Progenitor cell of endocrine pancreas (in vitro differentiated cells): Measurements from ENCODE around the gene KRT76. TPM values are rescaled to one million over a fixed set of nuclear protein-coding genes. Genes with fewer than 3 reads are reported as not detected.

Experiments used
- DNase-seq: peaks from one replicate; pipeline ENCODE4 v3.0.0; 2021; ENCODE audit warnings: low spot score; ENCODE audit not compliant: unreplicated experiment
- H3K27ac Mint-ChIP-seq: 2 replicates; pipeline ENCODE4 v1.8.0; 2021; ENCODE audit warnings: mild to moderate bottlenecking, moderate library complexity, mixed read lengths
- H3K27me3 Mint-ChIP-seq: 2 replicates; pipeline ENCODE4 v1.8.0; 2021; ENCODE audit warnings: mixed read lengths
- H3K36me3 Mint-ChIP-seq: 2 replicates; pipeline ENCODE4 v1.8.0; 2022; ENCODE audit warnings: mixed read lengths; ENCODE audit not compliant: insufficient read depth
- H3K4me1 Mint-ChIP-seq: 2 replicates; pipeline ENCODE4 v1.8.0; 2021; ENCODE audit warnings: low read depth, mixed read lengths
- H3K4me3 Mint-ChIP-seq: 2 replicates; pipeline ENCODE4 v1.8.0; 2021; ENCODE audit warnings: low read depth, mild to moderate bottlenecking, moderate library complexity, mixed read lengths
- H3K9me3 Mint-ChIP-seq: 2 replicates; pipeline ENCODE4 v1.8.0; 2021; ENCODE audit warnings: low read depth, mixed read lengths
- CTCF ChIP-seq: fragments of 200-600 bp; sonication (generic); IDR thresholded peaks from one replicate; pipeline ENCODE4 v1.5.0; 2021; ENCODE audit warnings: antibody characterized with exemption, mild to moderate bottlenecking; ENCODE audit not compliant: unreplicated experiment
- total RNA-seq: library from RNA; stranded (reverse); gene quantifications from 2 replicates; pipeline ENCODE4 v1.2.1, GENCODE V29; 2021

KRT76 gene
- total RNA-seq, 1 donor from 2014 or later, result not detected

- H3K9me3 Mint-ChIP-seq, result peaks cover 11% of the 10 kb centered on the region
- H3K4me1 Mint-ChIP-seq, result no peaks in the 10 kb centered on the region
- DNase-seq, result no peak
- peaks cover 30% of the 10 kb centered on the region for H3K27me3 Mint-ChIP-seq
- no peak overlapping the region for H3K27ac Mint-ChIP-seq
- no peak for TF ChIP-seq CTCF
- no peaks in the 10 kb centered on the region for H3K36me3 Mint-ChIP-seq
- no peak overlapping the region for H3K4me3 Mint-ChIP-seq
These were observed 19.5 kb downstream of the KRT76 start for GRCh38 chr12:52757449-52758176.

DNA sequence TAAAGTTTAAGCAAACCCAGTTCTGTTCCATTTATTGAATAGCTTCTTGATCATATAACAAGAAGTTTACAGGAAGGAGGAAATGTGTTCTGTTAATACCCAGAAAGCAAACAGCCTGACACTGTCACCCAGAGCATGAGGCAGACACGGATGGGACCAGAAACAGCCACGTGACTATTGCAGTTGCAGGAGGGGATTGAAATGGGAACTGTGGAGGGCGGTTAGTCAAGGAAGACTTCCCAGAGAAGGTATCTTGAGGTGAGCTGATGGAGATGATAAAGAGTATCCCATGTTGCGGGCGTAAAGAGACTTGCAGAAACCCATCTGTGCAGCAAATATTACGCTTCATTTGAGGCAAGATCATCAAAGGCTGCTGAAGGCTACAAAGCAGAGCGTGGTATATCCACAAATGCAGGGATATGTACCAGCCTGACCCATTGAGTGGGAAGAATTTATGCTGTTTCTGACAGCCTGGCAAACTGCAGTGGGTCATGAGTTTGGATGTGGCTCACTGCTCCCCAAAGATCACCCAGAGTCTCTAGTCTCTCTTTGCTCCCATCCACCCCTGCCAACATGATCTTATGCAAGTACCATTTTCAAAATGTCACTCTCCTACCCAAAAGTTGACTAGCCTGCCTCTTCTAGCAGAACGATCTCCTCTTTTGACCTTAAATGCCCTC is 20.7 kb downstream of the KRT76 start:
- Mint-ChIP-seq H3K36me3 (no peaks in the 10 kb centered on the region), H3K27me3 (peaks cover 40% of the 10 kb centered on the region), H3K4me1 (no peaks in the 10 kb centered on the region), H3K9me3 (peaks cover 9% of the 10 kb centered on the region), H3K4me3 (no peak overlapping the region), H3K27ac (no peak overlapping the region)
- DNase-seq, result no peak
- no peak for TF ChIP-seq CTCF

DNA sequence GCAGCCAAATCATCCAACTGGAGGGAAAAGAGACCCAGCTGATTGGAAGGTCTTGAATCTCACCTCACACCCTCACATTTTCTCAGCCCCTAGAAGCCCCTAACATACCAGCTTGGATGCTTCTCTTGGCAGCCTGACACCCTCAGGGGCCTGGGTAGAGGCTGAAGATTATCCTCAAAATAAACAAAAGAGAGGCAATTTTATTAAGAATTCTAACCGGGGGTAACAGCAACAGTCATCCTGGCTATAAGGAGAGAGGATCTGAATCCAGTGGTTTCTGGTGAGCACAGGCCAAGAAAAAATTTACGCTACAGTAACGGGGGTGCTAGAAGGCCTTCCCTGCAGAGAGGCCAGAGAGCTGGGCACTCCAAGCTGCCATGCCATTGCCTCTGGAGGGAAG is 21.6 kb downstream of the KRT76 start:
- no peak for DNase-seq
- no peaks in the 10 kb centered on the region for H3K4me1 Mint-ChIP-seq
- H3K27ac Mint-ChIP-seq, result no peak overlapping the region
- no peaks in the 10 kb centered on the region for H3K36me3 Mint-ChIP-seq
- H3K4me3 Mint-ChIP-seq, result no peak overlapping the region
- peaks cover 49% of the 10 kb centered on the region for H3K27me3 Mint-ChIP-seq
- H3K9me3 Mint-ChIP-seq, result peaks cover 4% of the 10 kb centered on the region
- no peak for TF ChIP-seq CTCF

GRCh38 chr12:52754135-52754534 is 23.0 kb downstream of the KRT76 start:
- no peak for DNase-seq
- H3K36me3 Mint-ChIP-seq, result no peaks in the 10 kb centered on the region
- H3K4me1 Mint-ChIP-seq, result no peaks in the 10 kb centered on the region
- peaks cover 58% of the 10 kb centered on the region for H3K27me3 Mint-ChIP-seq
- TF ChIP-seq CTCF, result no peak
- no peaks in the 10 kb centered on the region for H3K9me3 Mint-ChIP-seq
- H3K4me3 Mint-ChIP-seq, result no peak overlapping the region
- no peak overlapping the region for H3K27ac Mint-ChIP-seq

DNA sequence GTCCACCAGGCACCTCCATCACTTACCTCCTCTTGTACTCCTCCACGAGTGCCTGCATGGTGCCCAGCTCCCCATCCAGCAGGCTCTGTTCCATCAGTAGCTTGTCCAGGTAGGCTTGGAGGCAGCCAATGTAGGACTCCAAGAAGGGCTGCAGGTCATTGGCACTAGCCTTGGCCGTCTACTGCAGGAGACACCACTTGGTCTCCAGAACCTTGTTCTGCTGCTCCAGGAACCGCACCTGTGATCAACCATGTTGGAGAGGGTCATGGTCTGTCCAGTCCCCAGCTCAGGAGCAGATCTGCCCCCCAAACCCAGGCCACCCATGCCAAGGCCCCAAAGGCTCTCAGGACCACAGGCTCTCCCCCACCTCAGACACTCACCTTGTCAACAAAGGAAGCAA is 23.9 kb downstream of the KRT76 start:
- Mint-ChIP-seq H3K27me3 (peaks cover 66% of the 10 kb centered on the region), H3K9me3 (no peaks in the 10 kb centered on the region), H3K36me3 (no peaks in the 10 kb centered on the region), H3K4me1 (no peaks in the 10 kb centered on the region), H3K4me3 (no peak overlapping the region), H3K27ac (no peak overlapping the region)
- no peak for TF ChIP-seq CTCF
- DNase-seq, result no peak
